NCI-H146 treated with DMSO at 0.1 percent for 48 hours (cell line): Measurements from ENCODE around the gene MPDU1.
A peak's percentile ranks its signal among the peaks of the same experiment; 100 is the strongest.

ENCODE experiments used
- DNase-seq: peaks from one replicate; lab custom pipeline; 2025; ENCODE audit not compliant: unreplicated experiment; lab: John Stamatoyannopoulos, UW

The MPDU1 gene

GRCh38 chr17:7560172-7561027 lies 23.3 kb upstream of the MPDU1 start:
- DNase-seq: peak; percentile 17

GRCh38 chr17:7561028-7561575 lies 22.6 kb upstream of the MPDU1 start:
- DNase-seq: peak; percentile 84

GRCh38 chr17:7561589-7562207 lies 22.0 kb upstream of the MPDU1 start, which contains the start of gene SENP3:
Gene SENP3, plus strand, starts transcription at chr17:7561919. Its CDS starts 1,158 bp downstream, at chr17:7563077.
- peak; percentile 62 for DNase-seq

GRCh38 chr17:7562208-7562605 lies 21.4 kb upstream of the MPDU1 start:
- no peak for DNase-seq

- DNase-seq: no peak
Observed at GRCh38 chr17:7563115-7563869, 20.4 kb upstream of the MPDU1 start.

GRCh38 chr17:7569571-7569970 lies 14.1 kb upstream of the MPDU1 start:
- no peak for DNase-seq

- no peak for DNase-seq
Observed at GRCh38 chr17:7570351-7570750, 13.3 kb upstream of the MPDU1 start.

GRCh38 chr17:7572338-7572587 lies 11.4 kb upstream of the MPDU1 start:
- DNase-seq: no peak

GRCh38 chr17:7572588-7573323 lies 10.9 kb upstream of the MPDU1 start:
- DNase-seq: peak; percentile 97

GRCh38 chr17:7573324-7574080 lies 10.2 kb upstream of the MPDU1 start:
- DNase-seq: peak; percentile 73

- no peak for DNase-seq
Observed at GRCh38 chr17:7574176-7574953, 9.3 kb upstream of the MPDU1 start.

- no peak for DNase-seq
Observed at GRCh38 chr17:7575481-7575883, 8.2 kb upstream of the MPDU1 start.

GRCh38 chr17:7575959-7576358 lies 7.7 kb upstream of the MPDU1 start:
- DNase-seq: no peak

GRCh38 chr17:7576432-7576937 lies 7.2 kb upstream of the MPDU1 start:
- DNase-seq: no peak

GRCh38 chr17:7577327-7578199 lies 6.1 kb upstream of the MPDU1 start:
- DNase-seq: no peak

GRCh38 chr17:7579001-7579833 lies 4.4 kb upstream of the MPDU1 start, which contains the start of gene CD68:
Gene CD68, plus strand, starts transcription at chr17:7579638. Its CDS starts 40 bp downstream, at chr17:7579678.
- no peak for DNase-seq

- DNase-seq: no peak
Observed at GRCh38 chr17:7579834-7580603, 3.6 kb upstream of the MPDU1 start.
